Upper lobe of left lung (tissue), 6 donors: ENCODE measurements around the gene RTL1. TPM values are rescaled to one million over a fixed set of nuclear protein-coding genes. Genes with fewer than 3 reads are reported as not detected.
A peak's percentile ranks its signal among the peaks of the same experiment; 100 is the strongest.

ENCODE experiments used
- ATAC-seq, 2 donors: fragments of 200-7000 bp; cut with Tn5 transposase; one replicate each; pipeline ENCODE4 v1.9.1; 2022; ENCODE audit warnings: mild to moderate bottlenecking in 2 of 2, moderate library complexity in 2 of 2; ENCODE audit not compliant: low FRiP score in 2 of 2
- DNase-seq, 2 donors: peaks; one replicate each; pipeline ENCODE4 v3.0.0-alpha.2; 2019 to 2020
- H3K27ac ChIP-seq, 4 donors: fragments of 200-600 bp; sonication (generic); one replicate each; pipeline ENCODE4 v1.5.1; 2016 to 2019
- H3K27me3 ChIP-seq, 4 donors: fragments of 200-600 bp; sonication (generic); one replicate each; pipeline ENCODE4 v1.5.1; 2017 to 2019
- H3K36me3 ChIP-seq, 4 donors: fragments of 200-600 bp; sonication (generic); one replicate each; pipeline ENCODE4 v1.5.1; 2016 to 2019
- H3K4me1 ChIP-seq, 4 donors: fragments of 200-600 bp; sonication (generic); one replicate each; pipeline ENCODE4 v1.5.1; 2018 to 2019
- H3K4me3 ChIP-seq, 4 donors: fragments of 200-600 bp; sonication (generic); one replicate each; pipeline ENCODE4 v1.5.1; 2017 to 2019; ENCODE audit warnings: mild to moderate bottlenecking in 2 of 4, moderate library complexity in 1 of 4
- H3K9me3 ChIP-seq, 4 donors: fragments of 200-600 bp; sonication (generic); one replicate each; pipeline ENCODE4 v1.5.1; 2018 to 2019
- CTCF ChIP-seq, 6 experiments: fragments of 450-650 bp in 4 of 6; fragments of 200-600 bp in 2 of 6; sonication (generic) in 2 of 6; IDR thresholded peaks; one replicate each; pipeline ENCODE4 v1.5.1; 2016 to 2019; ENCODE audit warnings: antibody characterized with exemption in 6 of 6
- EP300 ChIP-seq, 4 donors: sonication (generic); formaldehyde crosslinking; IDR thresholded peaks; one replicate each; pipeline ENCODE4 v1.5.1; 2017; ENCODE audit warnings: antibody characterized with exemption in 4 of 4, control low read depth in 2 of 4
- POLR2A ChIP-seq, 4 donors: fragments of 450-650 bp; IDR thresholded peaks; one replicate each; pipeline ENCODE4 v1.5.1; 2016 to 2017; ENCODE audit warnings: antibody characterized with exemption in 4 of 4, mild to moderate bottlenecking in 2 of 4
- POLR2AphosphoS5 ChIP-seq, 2 donors: sonication (generic); formaldehyde crosslinking; IDR thresholded peaks; one replicate each; pipeline ENCODE4 v1.5.1; 2017; ENCODE audit warnings: antibody characterized with exemption in 2 of 2
- WGBS, 2 donors: methylation state at CpG; one replicate each; pipeline ENCODE4 v1.1.5; 2017 to 2018; 5-methylcytosine and 5-hydroxymethylcytosine counted together
- total RNA-seq, 6 donors: library from RNA; depleted of rRNA in 4 of 6; stranded (reverse); fragments of >200 nt in 4 of 6; gene quantifications; one replicate each; pipeline versions ENCODE4 v1.1.0 to v1.2.1, GENCODE V29; 2016 to 2021
- donor health status: DM: no; HTN: no; CAD: no; lungs with moderate emphysema.
- donor health status: DM: no; HTN: yes; CAD: no; lungs with severe emphysema.

The RTL1 gene
- total RNA-seq, 6 donors from 2014 or later = not detected

- H3K27ac ChIP-seq = no peak overlapping the region
- DNase-seq = peak in 1 of 2 donors; percentile 2
- no peak for TF ChIP-seq EP300 (IDR thresholded peaks at IDR 0.05)
- TF ChIP-seq POLR2A (IDR thresholded peaks at IDR 0.05) = no peak
- no peak for TF ChIP-seq POLR2AphosphoS5 (IDR thresholded peaks at IDR 0.05)
- no peaks in the 10 kb centered on the region for H3K4me1 ChIP-seq
- H3K9me3 ChIP-seq = no peaks in the 10 kb centered on the region
- no peak overlapping the region for H3K4me3 ChIP-seq
- 88 to 90% methylated on average over 4 to 10 of the region's 10 CpGs for WGBS, 2 donors
- no peak for ATAC-seq
- no peaks in the 10 kb centered on the region for H3K36me3 ChIP-seq
- H3K27me3 ChIP-seq = no peaks in the 10 kb centered on the region
Measured at GRCh38 chr14:100891051-100891450, 12.5 kb downstream of the RTL1 start.

GRCh38 chr14:100890061-100890850 lies 13.3 kb downstream of the RTL1 start:
- H3K36me3 ChIP-seq = no peaks in the 10 kb centered on the region
- H3K4me1 ChIP-seq = no peaks in the 10 kb centered on the region
- DNase-seq = peak in 1 of 2 donors; percentile 9
- no peak for TF ChIP-seq POLR2A (IDR thresholded peaks at IDR 0.05)
- TF ChIP-seq CTCF (IDR thresholded peaks at IDR 0.05) = no peak
- no peak for TF ChIP-seq EP300 (IDR thresholded peaks at IDR 0.05)
- TF ChIP-seq POLR2AphosphoS5 (IDR thresholded peaks at IDR 0.05) = no peak
- no peak for ATAC-seq
- H3K27ac ChIP-seq = no peak overlapping the region
- no peaks in the 10 kb centered on the region for H3K9me3 ChIP-seq
- no peak overlapping the region for H3K4me3 ChIP-seq
- WGBS, 2 donors = 87% methylated on average over 7 to 8 of the region's 8 CpGs
- no peaks in the 10 kb centered on the region for H3K27me3 ChIP-seq

- no peaks in the 10 kb centered on the region for H3K27me3 ChIP-seq
- no peak for TF ChIP-seq EP300 (IDR thresholded peaks at IDR 0.05)
- TF ChIP-seq CTCF (IDR thresholded peaks at IDR 0.05) = no peak
- no peak for TF ChIP-seq POLR2A (IDR thresholded peaks at IDR 0.05)
- TF ChIP-seq POLR2AphosphoS5 (IDR thresholded peaks at IDR 0.05) = no peak
- WGBS, 2 donors = 89 to 93% methylated on average over 5 to 6 of the region's 6 CpGs
- H3K4me3 ChIP-seq = no peak overlapping the region
- H3K27ac ChIP-seq = no peak overlapping the region
- no peaks in the 10 kb centered on the region for H3K36me3 ChIP-seq
- ATAC-seq (no peak), DNase-seq (peak in 1 of 2 donors; percentile 6)
- no peaks in the 10 kb centered on the region for H3K4me1 ChIP-seq
- H3K9me3 ChIP-seq = no peaks in the 10 kb centered on the region
Measured at GRCh38 chr14:100889641-100890040, 13.9 kb downstream of the RTL1 start.

GRCh38 chr14:100888789-100889315 lies 14.7 kb downstream of the RTL1 start:
- Histone ChIP-seq H3K4me3 (no peak overlapping the region), H3K36me3 (no peaks in the 10 kb centered on the region), H3K4me1 (no peaks in the 10 kb centered on the region), H3K9me3 (no peaks in the 10 kb centered on the region), H3K27ac (no peak overlapping the region), H3K27me3 (no peaks in the 10 kb centered on the region)
- ATAC-seq (no peak), DNase-seq (no peak)
- TF ChIP-seq CTCF (IDR thresholded peaks at IDR 0.05) (no peak), POLR2AphosphoS5 (IDR thresholded peaks at IDR 0.05) (no peak), POLR2A (IDR thresholded peaks at IDR 0.05) (no peak), EP300 (IDR thresholded peaks at IDR 0.05) (no peak)
- 66 to 73% methylated on average over 5 of the region's 5 CpGs for WGBS, 2 donors

- WGBS, 2 donors = 62 to 80% methylated on average over 6 of the region's 6 CpGs
- ATAC-seq (no peak), DNase-seq (no peak)
- no peaks in the 10 kb centered on the region for H3K4me1 ChIP-seq
- no peak for TF ChIP-seq POLR2A (IDR thresholded peaks at IDR 0.05)
- no peak for TF ChIP-seq CTCF (IDR thresholded peaks at IDR 0.05)
- TF ChIP-seq POLR2AphosphoS5 (IDR thresholded peaks at IDR 0.05) = no peak
- no peak for TF ChIP-seq EP300 (IDR thresholded peaks at IDR 0.05)
- H3K9me3 ChIP-seq = no peaks in the 10 kb centered on the region
- H3K27me3 ChIP-seq = no peaks in the 10 kb centered on the region
- no peak overlapping the region for H3K4me3 ChIP-seq
- H3K27ac ChIP-seq = no peak overlapping the region
- no peaks in the 10 kb centered on the region for H3K36me3 ChIP-seq
Measured at GRCh38 chr14:100887728-100888335, 15.7 kb downstream of the RTL1 start.
